ENCODE measurements around the gene RPAP3. TPM values are rescaled to one million over a fixed set of nuclear protein-coding genes. Genes with fewer than 3 reads are reported as not detected.

The RPAP3 gene
- total RNA-seq, 1 experiment from 2014 or later = 67.7 TPM

GRCh38 chr12:47707355-47707754, 1.5 kb upstream of the RPAP3 start:
- no peak for DNase-seq
- TF ChIP-seq CTCF (IDR thresholded peaks at IDR 0.05; ENCODE audit: insufficient read depth in 1 of 2, low read depth in 1 of 2, low read length in 1 of 2, severe bottlenecking in 1 of 2, unreplicated experiment in 1 of 2) = no peak
- BruUV-seq (replicated peaks) = no TSS peak
- Histone ChIP-seq H3K27me3 (replicated peaks; ENCODE audit: control insufficient read depth, insufficient read depth, low read length) (no peaks in the 10 kb centered on the region), H3K4me1 (peaks cover 7% of the 10 kb centered on the region; the same call in 1 of the 2 replicates), H3K36me3 (ENCODE audit: control insufficient read depth, insufficient read depth, low read length) (no peaks in the 10 kb centered on the region), H3K9me3 (no peaks in the 10 kb centered on the region; the same call in 1 of the 2 replicates), H3K4me3 (ENCODE audit: low read depth, low read length) (no peak overlapping the region)
- Mint-ChIP-seq H3K9me3 (ENCODE audit: unreplicated experiment) (no peaks in the 10 kb centered on the region), H3K27me3 (ENCODE audit: insufficient read depth, unreplicated experiment) (no peaks in the 10 kb centered on the region), H3K27ac (ENCODE audit: unreplicated experiment) (no peak overlapping the region), H3K4me1 (ENCODE audit: low read depth, unreplicated experiment) (peaks cover 17% of the 10 kb centered on the region), H3K36me3 (ENCODE audit: insufficient read depth, unreplicated experiment) (peaks cover 16% of the 10 kb centered on the region), H3K4me3 (ENCODE audit: unreplicated experiment) (no peak overlapping the region)
- intact Hi-C loops (cut with micrococcal nuclease; ENCODE audit: unreplicated experiment) = no loop called here
- ChIA-PET POLR2A (no interaction called here), CTCF (interaction anchor here (0.7 to 2.0 kb wide), 3 partner anchors 36 to 131 kb away, joined by 3 to 14 read pairs (median 10); no protein-coding TSS in a partner anchor)

GRCh38 chr12:47705229-47705565, 633 bp downstream of the RPAP3 start:
- H3K36me3 ChIP-seq (ENCODE audit: control insufficient read depth, insufficient read depth, low read length) = no peaks in the 10 kb centered on the region
- peak overlapping the region; percentile 64 for H3K4me3 Mint-ChIP-seq (ENCODE audit: unreplicated experiment)
- no peaks in the 10 kb centered on the region; the same call in 1 of the 2 replicates for H3K9me3 ChIP-seq
- peaks cover 7% of the 10 kb centered on the region; the same call in 1 of the 2 replicates for H3K4me1 ChIP-seq
- H3K27ac Mint-ChIP-seq (ENCODE audit: unreplicated experiment) = no peak overlapping the region
- ChIA-PET CTCF (no interaction called here), POLR2A (no interaction called here)
- peaks cover 30% of the 10 kb centered on the region for H3K36me3 Mint-ChIP-seq (ENCODE audit: insufficient read depth, unreplicated experiment)
- TF ChIP-seq CTCF (IDR thresholded peaks at IDR 0.05; ENCODE audit: insufficient read depth in 1 of 2, low read depth in 1 of 2, low read length in 1 of 2, severe bottlenecking in 1 of 2, unreplicated experiment in 1 of 2) = no peak
- H3K27me3 Mint-ChIP-seq (ENCODE audit: insufficient read depth, unreplicated experiment) = no peaks in the 10 kb centered on the region
- H3K4me3 ChIP-seq (ENCODE audit: low read depth, low read length) = peak overlapping the region; percentile 84
- intact Hi-C loops (cut with micrococcal nuclease; ENCODE audit: unreplicated experiment) = no loop called here
- peaks cover 17% of the 10 kb centered on the region for H3K4me1 Mint-ChIP-seq (ENCODE audit: low read depth, unreplicated experiment)
- no peaks in the 10 kb centered on the region for H3K27me3 ChIP-seq (replicated peaks; ENCODE audit: control insufficient read depth, insufficient read depth, low read length)
- H3K9me3 Mint-ChIP-seq (ENCODE audit: unreplicated experiment) = no peaks in the 10 kb centered on the region
- DNase-seq = no peak
- BruUV-seq (replicated peaks) = no TSS peak

GRCh38 chr12:47704719-47705118, 1.1 kb downstream of the RPAP3 start:
- Mint-ChIP-seq H3K36me3 (ENCODE audit: insufficient read depth, unreplicated experiment) (peaks cover 35% of the 10 kb centered on the region), H3K4me1 (ENCODE audit: low read depth, unreplicated experiment) (peaks cover 17% of the 10 kb centered on the region), H3K27me3 (ENCODE audit: insufficient read depth, unreplicated experiment) (no peaks in the 10 kb centered on the region), H3K9me3 (ENCODE audit: unreplicated experiment) (no peaks in the 10 kb centered on the region), H3K27ac (ENCODE audit: unreplicated experiment) (no peak overlapping the region), H3K4me3 (ENCODE audit: unreplicated experiment) (peak overlapping the region; percentile 64)
- no TSS peak for BruUV-seq (replicated peaks)
- intact Hi-C loops (cut with micrococcal nuclease; ENCODE audit: unreplicated experiment) = no loop called here
- ChIA-PET CTCF (no interaction called here), POLR2A (no interaction called here)
- H3K9me3 ChIP-seq = no peaks in the 10 kb centered on the region; the same call in 1 of the 2 replicates
- H3K27me3 ChIP-seq (replicated peaks; ENCODE audit: control insufficient read depth, insufficient read depth, low read length) = no peaks in the 10 kb centered on the region
- DNase-seq = no peak
- H3K4me3 ChIP-seq (ENCODE audit: low read depth, low read length) = peak overlapping the region; percentile 84
- no peak for TF ChIP-seq CTCF (IDR thresholded peaks at IDR 0.05; ENCODE audit: insufficient read depth in 1 of 2, low read depth in 1 of 2, low read length in 1 of 2, severe bottlenecking in 1 of 2, unreplicated experiment in 1 of 2)
- no peaks in the 10 kb centered on the region for H3K36me3 ChIP-seq (ENCODE audit: control insufficient read depth, insufficient read depth, low read length)
- peaks cover 7% of the 10 kb centered on the region; the same call in 1 of the 2 replicates for H3K4me1 ChIP-seq
